Activated CD8-positive, alpha-beta memory T cell treated with anti-CD3 and anti-CD28 coated beads, Interleukin-2, amount 10 ng/mL, durations not matched to agents 7 days and 5 days (primary cell): ENCODE results near the gene CDT1. TPM values are rescaled to one million over a fixed set of nuclear protein-coding genes. Genes with fewer than 3 reads are reported as not detected.

Source experiments
- ATAC-seq: fragments of 150-1000 bp; cut with Tn5 transposase; one replicate; pipeline ENCODE4 v1.10.0; 2021; ENCODE audit warnings: moderate library complexity
- CTCF ChIA-PET: fragments of 350-600 bp; sonication (Branson Sonifier 250); formaldehyde crosslinking; loops from one replicate; lab custom pipeline; 2021; ENCODE audit warnings: antibody characterized with exemption; lab: Charles Lee
- DNase-seq: peaks from one replicate; pipeline ENCODE4 v3.0.0-alpha.2; 2020
- H3K27ac Mint-ChIP-seq: one replicate; pipeline ENCODE4 v1.8.0; 2021; ENCODE audit warnings: mild to moderate bottlenecking, mixed read lengths
- H3K27me3 Mint-ChIP-seq: one replicate; pipeline ENCODE4 v1.8.0; 2021; ENCODE audit warnings: mixed read lengths
- H3K36me3 Mint-ChIP-seq: one replicate; pipeline ENCODE4 v1.8.0; 2021; ENCODE audit warnings: mild to moderate bottlenecking, mixed read lengths
- H3K4me1 Mint-ChIP-seq: one replicate; pipeline ENCODE4 v1.8.0; 2021; ENCODE audit warnings: mixed read lengths
- H3K4me3 Mint-ChIP-seq: one replicate; pipeline ENCODE4 v1.8.0; 2021; ENCODE audit warnings: mild to moderate bottlenecking, moderate library complexity, mixed read lengths
- H3K9me3 Mint-ChIP-seq: one replicate; pipeline ENCODE4 v1.8.0; 2022; ENCODE audit warnings: low read depth, mixed read lengths
- total RNA-seq, 2 experiments: library from RNA; stranded (reverse); gene quantifications; one replicate each; pipeline ENCODE4 v1.2.3, GENCODE V29; 2021

Gene CDT1
- total RNA-seq, 2 experiments from 2014 or later, result 124 to 191 TPM

DNA sequence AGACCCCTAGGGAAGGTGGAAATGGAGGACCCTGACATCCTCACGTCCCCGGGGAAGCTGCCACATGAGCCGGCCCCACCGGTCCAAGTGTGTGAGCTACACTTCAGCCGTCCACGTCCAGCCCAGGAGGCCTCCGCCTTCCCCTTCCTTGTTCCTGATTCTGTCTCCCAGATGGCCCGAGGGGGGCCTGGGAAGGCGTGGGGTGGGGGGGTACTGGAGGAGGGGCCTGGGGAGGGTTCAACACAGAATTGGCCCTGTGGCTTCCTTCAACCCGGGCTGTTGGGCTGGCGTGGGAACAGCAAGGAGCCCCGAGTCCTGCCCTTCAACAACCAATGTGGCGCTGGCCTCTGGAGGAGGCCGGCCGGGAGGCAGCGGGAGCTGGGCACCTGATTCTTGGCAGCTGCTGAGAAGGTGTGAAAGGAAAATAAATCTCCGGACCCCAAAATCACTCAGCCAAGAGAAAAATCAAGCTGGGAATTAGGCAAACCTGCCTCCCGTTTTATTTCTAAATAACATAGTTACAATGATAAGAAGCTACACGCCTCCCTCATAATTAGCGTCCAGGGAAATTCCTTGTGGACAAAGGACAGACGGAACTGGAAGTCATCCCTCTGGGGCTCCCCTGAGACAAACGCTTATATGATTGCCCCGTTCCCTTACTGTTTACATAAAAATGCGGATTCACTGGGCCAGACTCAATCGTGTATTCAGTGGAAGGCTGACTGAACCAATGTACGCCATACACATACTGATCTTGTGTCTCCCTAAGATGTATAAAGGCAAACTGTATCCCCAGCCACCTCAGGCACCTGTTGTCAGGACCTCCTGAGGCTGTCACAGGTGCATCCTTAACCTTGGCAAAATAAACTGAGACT is 9.9 kb downstream of the CDT1 start:
- CTCF ChIA-PET, result interaction anchor here (0.8 to 6.6 kb wide), 12 partner anchors 14 to 404 kb away, joined by 3 to 66 read pairs (median 6); partner anchors contain the start of genes CDH15, GALNS, TRAPPC2L and ZNF778
- H3K27ac Mint-ChIP-seq, result peak overlapping the region; percentile 40
- ATAC-seq (no peak), DNase-seq (no peak)
- no peaks in the 10 kb centered on the region for H3K27me3 Mint-ChIP-seq
- H3K4me1 Mint-ChIP-seq, result peaks cover 22% of the 10 kb centered on the region
- peak overlapping the region; percentile 76 for H3K4me3 Mint-ChIP-seq
- peaks cover 4% of the 10 kb centered on the region for H3K36me3 Mint-ChIP-seq
- H3K9me3 Mint-ChIP-seq, result no peaks in the 10 kb centered on the region

DNA sequence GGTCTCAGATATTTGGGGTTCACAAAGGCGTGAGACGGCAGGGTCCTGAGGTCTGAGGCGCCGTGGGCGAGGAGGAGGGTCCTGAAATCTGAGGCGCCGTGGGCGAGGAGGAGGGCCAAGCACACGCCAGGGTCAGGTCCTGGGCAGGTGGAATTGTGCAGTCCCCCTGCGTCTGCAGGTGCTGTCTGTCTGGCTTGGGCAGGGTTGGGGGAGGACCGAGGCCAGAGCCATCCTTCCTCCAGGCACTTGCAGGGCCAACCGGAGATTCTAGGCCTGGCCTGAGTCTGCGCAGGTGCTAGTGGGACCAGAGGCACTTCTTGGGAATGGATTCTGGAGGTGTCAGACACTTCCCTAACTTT is 10.5 kb downstream of the CDT1 start:
- no peak overlapping the region for H3K4me3 Mint-ChIP-seq
- H3K4me1 Mint-ChIP-seq, result peaks cover 19% of the 10 kb centered on the region
- H3K9me3 Mint-ChIP-seq, result no peaks in the 10 kb centered on the region
- no peaks in the 10 kb centered on the region for H3K27me3 Mint-ChIP-seq
- no peak for ATAC-seq
- DNase-seq, result no peak
- CTCF ChIA-PET, result interaction anchor here (1.7 to 6.6 kb wide), 3 partner anchors 31 to 77 kb away, joined by 5 to 66 read pairs (median 20); partner anchors contain the start of genes GALNS and TRAPPC2L
- peaks cover 2% of the 10 kb centered on the region for H3K36me3 Mint-ChIP-seq
- peak overlapping the region; percentile 40 for H3K27ac Mint-ChIP-seq

DNA sequence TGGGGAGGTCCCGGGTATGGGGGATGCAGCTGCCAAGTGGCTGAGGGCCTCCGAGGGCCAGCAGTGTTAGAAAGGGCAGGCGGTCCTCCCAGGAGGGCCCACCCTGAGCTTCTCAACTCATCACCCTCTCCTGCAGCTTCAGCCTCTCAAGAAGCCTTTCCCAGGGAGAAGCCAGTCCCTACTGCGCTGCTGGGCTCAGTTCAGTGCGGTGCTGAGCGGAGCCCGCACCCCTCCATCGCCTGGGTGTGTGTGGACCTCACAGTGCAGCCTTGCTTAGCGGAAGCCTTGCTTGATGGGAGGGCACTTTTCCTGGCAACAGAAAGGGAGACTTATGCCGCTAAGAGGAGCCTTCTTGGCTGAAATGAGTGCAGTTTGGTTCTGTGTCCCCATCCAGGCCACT is 11.6 kb downstream of the CDT1 start:
- H3K27me3 Mint-ChIP-seq, result no peaks in the 10 kb centered on the region
- peaks cover 10% of the 10 kb centered on the region for H3K4me1 Mint-ChIP-seq
- CTCF ChIA-PET, result interaction anchor here (0.6 to 6.6 kb wide), 7 partner anchors 34 to 1093 kb away, joined by 3 to 66 read pairs (median 3); partner anchors contain the start of genes GALNS, TRAPPC2L and ZNF778
- ATAC-seq, result no peak
- H3K4me3 Mint-ChIP-seq, result no peak overlapping the region
- H3K27ac Mint-ChIP-seq, result no peak overlapping the region
- H3K36me3 Mint-ChIP-seq, result no peaks in the 10 kb centered on the region
- H3K9me3 Mint-ChIP-seq, result no peaks in the 10 kb centered on the region
- DNase-seq, result no peak

DNA sequence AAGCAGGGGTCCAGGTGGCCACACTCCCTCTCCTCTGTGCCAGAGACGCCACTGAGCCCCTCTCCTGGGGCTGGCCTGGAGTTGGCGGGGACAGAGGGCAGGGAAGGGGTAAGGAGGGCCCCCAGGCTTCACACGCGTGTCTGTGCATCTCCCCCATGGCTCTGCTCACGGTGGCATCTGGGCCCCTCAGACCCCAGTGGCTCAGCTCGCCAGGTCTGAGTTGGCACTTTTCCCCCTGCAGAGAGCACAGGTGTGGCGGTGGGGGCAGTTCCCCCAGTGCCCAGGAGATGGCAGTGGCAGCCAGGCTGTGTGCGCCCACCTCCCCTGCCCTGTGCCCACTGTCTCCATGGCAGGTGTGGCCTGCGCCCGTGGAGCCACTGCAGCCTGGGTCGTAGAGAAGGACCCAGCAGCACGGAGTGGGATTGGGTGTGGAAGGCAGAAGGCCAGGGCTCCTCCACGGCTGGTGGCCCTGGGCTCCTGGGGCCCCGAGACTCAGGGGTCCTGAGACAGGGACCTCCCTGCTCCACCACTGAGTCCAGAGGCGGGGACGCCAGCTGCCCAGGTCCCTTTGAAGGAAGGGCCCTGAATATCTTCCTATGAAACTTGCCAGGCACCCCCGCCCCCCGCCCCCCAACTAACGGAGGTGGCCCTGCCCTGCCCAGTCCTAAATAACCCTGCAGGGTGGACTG is 12.5 kb downstream of the CDT1 start:
- DNase-seq, result peak; percentile 62
- Mint-ChIP-seq H3K27me3 (no peaks in the 10 kb centered on the region), H3K36me3 (no peaks in the 10 kb centered on the region), H3K4me1 (peaks cover 7% of the 10 kb centered on the region), H3K9me3 (no peaks in the 10 kb centered on the region), H3K27ac (no peak overlapping the region), H3K4me3 (no peak overlapping the region)
- no peak for ATAC-seq
- CTCF ChIA-PET, result interaction anchor here (0.6 to 6.6 kb wide), 5 partner anchors 42 to 1092 kb away, joined by 3 to 66 read pairs (median 3); partner anchors contain the start of genes GALNS, TRAPPC2L and ZNF778

DNA sequence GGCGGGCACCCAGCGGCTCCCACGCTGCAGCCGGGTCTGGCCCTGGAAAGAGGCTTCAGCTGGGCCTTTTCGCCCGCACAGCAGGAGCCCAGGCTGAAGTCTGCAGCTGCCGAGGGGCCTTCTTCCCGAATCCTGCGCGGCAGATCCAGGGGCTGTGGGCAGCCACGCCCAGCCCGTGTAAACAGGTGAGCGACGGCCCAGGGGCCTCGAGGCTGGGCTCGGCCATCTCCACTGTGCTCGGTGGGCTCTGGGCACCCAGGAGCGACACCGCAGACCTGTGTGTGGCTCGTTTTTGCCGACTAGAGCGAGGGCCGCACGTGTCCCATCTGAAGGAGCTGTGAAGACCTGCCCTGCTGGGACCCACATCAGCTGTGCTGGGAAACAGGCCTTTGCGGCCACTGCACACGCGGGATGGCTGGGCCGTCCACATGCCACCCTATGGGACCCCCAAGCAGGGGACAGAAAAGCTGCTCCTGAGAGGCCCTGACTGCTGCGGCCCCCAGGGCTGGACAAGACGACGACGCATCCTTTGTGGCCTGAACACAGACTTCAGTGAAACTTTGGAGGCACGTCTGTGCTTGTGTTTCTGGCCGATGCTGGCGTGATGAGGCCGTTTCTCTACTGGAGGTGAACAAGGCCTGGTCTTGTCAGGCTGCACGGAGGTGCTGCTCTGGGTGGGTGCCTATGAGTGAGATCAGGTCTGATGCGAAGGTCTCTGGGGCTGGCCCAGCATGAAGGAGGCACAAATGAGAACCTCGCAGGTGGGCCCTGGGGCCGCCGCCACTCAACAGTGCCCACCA is 13.3 kb downstream of the CDT1 start:
- no peaks in the 10 kb centered on the region for H3K9me3 Mint-ChIP-seq
- no peaks in the 10 kb centered on the region for H3K27me3 Mint-ChIP-seq
- peaks cover 7% of the 10 kb centered on the region for H3K4me1 Mint-ChIP-seq
- no peak overlapping the region for H3K27ac Mint-ChIP-seq
- CTCF ChIA-PET, result interaction anchor here (0.6 to 1.8 kb wide), 3 partner anchors 41 to 171 kb away, joined by 3 to 7 read pairs (median 3); no protein-coding TSS in a partner anchor
- ATAC-seq (no peak), DNase-seq (no peak)
- no peak overlapping the region for H3K4me3 Mint-ChIP-seq
- H3K36me3 Mint-ChIP-seq, result no peaks in the 10 kb centered on the region

DNA sequence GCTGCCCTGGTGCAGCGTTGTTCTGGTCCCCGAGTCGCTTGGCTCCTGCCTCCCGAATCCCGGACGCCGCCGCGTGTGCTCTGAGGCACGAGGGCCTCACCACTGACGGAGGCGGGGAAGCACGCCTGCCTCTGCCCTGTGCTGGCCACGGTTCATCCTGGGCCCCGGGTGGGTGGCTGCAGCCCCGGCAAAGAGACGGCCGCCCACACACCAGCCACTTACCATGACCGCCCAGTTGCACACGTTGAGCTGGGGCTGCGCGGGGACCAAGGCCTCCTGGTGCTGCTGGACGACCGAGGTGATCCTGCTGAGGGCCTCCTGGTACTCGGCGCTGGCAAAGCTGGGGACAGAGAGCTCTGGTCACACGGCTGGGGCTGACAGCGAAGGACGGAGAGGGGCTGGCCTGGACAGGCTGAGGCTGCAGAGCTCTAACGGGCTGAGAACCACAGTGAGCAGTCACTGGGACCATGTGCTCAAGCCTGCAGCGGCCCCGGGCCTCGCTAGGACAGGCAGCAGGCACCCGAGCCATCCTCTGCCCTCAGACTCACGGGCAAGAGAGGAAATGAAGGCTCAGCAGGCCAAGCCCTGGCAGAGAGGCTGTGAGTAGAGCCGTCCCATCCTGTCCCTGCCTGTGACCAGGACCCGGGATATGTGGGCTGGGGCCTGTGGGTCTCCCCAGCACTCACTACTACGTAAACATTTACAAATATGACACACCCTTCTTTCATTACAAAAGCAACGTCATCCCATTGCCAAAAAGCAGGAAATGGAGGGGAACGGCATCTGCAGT is 14.4 kb downstream of the CDT1 start:
- CTCF ChIA-PET, result interaction anchor here (0.8 to 1.8 kb wide), 3 partner anchors 39 to 81 kb away, joined by 3 to 7 read pairs (median 4); partner anchors contain the start of genes GALNS and TRAPPC2L
- ATAC-seq (no peak), DNase-seq (no peak)
- peaks cover 4% of the 10 kb centered on the region for H3K4me1 Mint-ChIP-seq
- H3K9me3 Mint-ChIP-seq, result no peaks in the 10 kb centered on the region
- H3K4me3 Mint-ChIP-seq, result no peak overlapping the region
- no peaks in the 10 kb centered on the region for H3K27me3 Mint-ChIP-seq
- no peaks in the 10 kb centered on the region for H3K36me3 Mint-ChIP-seq
- no peak overlapping the region for H3K27ac Mint-ChIP-seq

DNA sequence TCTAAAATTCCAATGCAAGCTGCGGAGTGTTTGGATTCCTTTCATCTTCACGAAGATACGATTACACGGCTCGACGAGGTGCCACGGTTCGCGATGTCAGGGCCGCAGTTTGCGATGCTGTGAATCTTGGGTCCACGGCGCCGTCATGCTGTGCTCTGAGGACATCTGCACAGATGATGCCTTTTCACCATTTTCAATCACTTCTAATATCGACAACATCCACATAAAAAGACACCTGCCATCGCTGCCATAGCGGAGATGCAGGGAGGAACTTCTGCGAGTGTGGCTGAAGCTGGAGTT is 14.9 kb downstream of the CDT1 start:
- ATAC-seq (no peak), DNase-seq (no peak)
- H3K27me3 Mint-ChIP-seq, result no peaks in the 10 kb centered on the region
- H3K4me1 Mint-ChIP-seq, result peaks cover 4% of the 10 kb centered on the region
- no peak overlapping the region for H3K4me3 Mint-ChIP-seq
- H3K36me3 Mint-ChIP-seq, result no peaks in the 10 kb centered on the region
- no peak overlapping the region for H3K27ac Mint-ChIP-seq
- no peaks in the 10 kb centered on the region for H3K9me3 Mint-ChIP-seq
- CTCF ChIA-PET, result interaction anchor here (0.8 to 1.6 kb wide), 3 partner anchors 9 to 81 kb away, joined by 3 to 4 read pairs (median 3); partner anchors contain the start of genes GALNS and TRAPPC2L

DNA sequence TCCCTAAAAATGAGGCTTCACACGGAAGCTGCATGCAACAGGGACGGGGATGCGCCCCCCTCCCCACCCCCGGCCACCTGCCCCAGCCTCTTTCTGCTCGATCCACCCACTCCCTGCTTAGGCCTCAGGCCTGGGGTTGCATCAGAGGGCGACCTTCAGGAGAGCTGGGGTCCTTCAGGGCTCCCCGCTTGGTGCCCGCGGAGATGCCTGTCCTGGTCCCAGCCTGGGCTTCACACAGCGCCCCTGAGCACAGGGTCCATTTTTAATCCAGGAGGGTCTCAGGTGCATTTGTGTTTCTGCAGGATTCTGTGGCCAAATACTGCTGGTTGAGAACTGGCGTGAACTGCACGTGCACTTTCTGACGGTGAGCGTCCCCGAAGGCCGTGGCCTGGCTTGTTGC is 15.5 kb downstream of the CDT1 start:
- Mint-ChIP-seq H3K9me3 (no peaks in the 10 kb centered on the region), H3K27me3 (no peaks in the 10 kb centered on the region), H3K4me3 (no peak overlapping the region), H3K27ac (no peak overlapping the region), H3K36me3 (no peaks in the 10 kb centered on the region), H3K4me1 (no peaks in the 10 kb centered on the region)
- CTCF ChIA-PET, result interaction anchor here (0.7 to 1.6 kb wide), 4 partner anchors 9 to 82 kb away, joined by 3 to 4 read pairs (median 3); partner anchors contain the start of genes GALNS and TRAPPC2L
- ATAC-seq, result no peak
- no peak for DNase-seq

DNA sequence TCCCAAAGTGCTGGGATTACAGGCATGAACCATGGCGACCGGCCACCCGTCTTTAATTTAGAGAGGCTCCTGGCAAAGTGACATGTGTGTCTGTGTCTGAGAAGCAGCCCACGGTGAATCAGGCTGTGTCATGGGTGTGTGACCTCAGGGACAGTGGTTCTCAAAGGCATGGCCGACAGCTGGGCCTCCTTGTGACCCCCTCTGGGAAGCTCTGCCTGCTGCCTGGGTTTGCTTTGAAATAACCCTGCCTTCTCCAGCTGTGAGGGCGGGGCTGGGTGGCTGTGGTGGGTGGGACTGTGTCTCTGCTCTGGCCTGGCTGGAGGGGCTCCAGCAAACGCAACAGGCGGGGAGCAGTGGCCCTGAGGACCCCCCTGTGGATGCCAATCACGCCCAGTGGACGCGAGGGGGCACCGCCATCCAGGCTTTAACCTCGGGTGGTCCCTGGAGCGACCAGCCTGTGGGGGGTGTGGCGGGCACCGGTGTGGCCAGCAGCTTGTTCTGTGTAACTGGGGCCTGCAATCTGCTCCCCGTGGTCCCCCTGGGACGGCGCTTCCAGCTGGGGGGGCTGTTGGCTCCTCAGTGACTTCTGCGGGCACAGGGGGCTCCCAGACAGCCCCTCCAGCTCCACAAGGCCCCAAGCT is 16.9 kb downstream of the CDT1 start:
- Mint-ChIP-seq H3K4me1 (no peaks in the 10 kb centered on the region), H3K27ac (no peak overlapping the region), H3K9me3 (no peaks in the 10 kb centered on the region), H3K36me3 (no peaks in the 10 kb centered on the region), H3K4me3 (no peak overlapping the region), H3K27me3 (no peaks in the 10 kb centered on the region)
- CTCF ChIA-PET, result interaction anchor here (1.1 to 1.8 kb wide), 2 partner anchors 37 to 346 kb away, joined by 5 read pairs; partner anchors contain the start of genes GALNS and TRAPPC2L
- ATAC-seq (no peak), DNase-seq (no peak)

DNA sequence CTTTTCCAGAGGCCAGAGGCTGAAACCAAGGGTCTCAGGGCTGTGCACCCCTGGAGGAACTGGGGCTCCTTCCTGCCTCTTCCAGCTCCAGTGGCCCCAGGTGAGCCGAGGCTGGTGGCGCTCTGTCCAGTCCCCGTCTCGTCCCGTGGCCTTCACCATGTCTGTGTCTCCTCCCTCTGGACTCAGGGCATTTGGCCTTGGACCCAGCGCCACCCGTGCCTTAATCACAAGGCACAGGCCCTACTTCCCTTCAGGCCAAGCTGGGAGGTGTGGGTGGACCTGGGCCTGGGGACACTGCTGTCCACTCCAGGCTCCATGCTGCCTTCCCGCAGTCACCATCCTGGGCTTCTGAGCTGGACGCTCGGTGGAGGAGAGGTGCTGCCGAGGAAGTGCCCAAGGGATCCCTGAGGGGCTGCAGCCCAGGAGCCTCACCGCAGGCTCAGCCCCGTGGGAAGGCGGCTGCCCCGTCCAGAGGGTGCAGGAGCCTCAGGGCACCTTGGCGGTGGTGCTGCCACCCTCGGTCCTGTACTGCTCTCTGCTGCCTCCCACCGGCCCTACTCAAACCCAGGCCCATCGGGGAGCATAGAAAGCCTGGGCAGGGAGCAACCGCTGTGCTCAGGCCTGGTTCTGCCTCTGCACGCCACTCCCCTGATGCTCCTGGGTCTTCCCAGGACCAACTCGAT is 17.7 kb downstream of the CDT1 start:
- no peak overlapping the region for H3K4me3 Mint-ChIP-seq
- no peaks in the 10 kb centered on the region for H3K4me1 Mint-ChIP-seq
- no peak for DNase-seq
- H3K9me3 Mint-ChIP-seq, result no peaks in the 10 kb centered on the region
- H3K27me3 Mint-ChIP-seq, result no peaks in the 10 kb centered on the region
- no peaks in the 10 kb centered on the region for H3K36me3 Mint-ChIP-seq
- no peak overlapping the region for H3K27ac Mint-ChIP-seq
- CTCF ChIA-PET, result interaction anchor here (1.8 kb wide), 1 partner anchor 36 kb away, joined by 5 read pairs; the partner anchor contains the start of genes GALNS and TRAPPC2L
- ATAC-seq, result no peak

DNA sequence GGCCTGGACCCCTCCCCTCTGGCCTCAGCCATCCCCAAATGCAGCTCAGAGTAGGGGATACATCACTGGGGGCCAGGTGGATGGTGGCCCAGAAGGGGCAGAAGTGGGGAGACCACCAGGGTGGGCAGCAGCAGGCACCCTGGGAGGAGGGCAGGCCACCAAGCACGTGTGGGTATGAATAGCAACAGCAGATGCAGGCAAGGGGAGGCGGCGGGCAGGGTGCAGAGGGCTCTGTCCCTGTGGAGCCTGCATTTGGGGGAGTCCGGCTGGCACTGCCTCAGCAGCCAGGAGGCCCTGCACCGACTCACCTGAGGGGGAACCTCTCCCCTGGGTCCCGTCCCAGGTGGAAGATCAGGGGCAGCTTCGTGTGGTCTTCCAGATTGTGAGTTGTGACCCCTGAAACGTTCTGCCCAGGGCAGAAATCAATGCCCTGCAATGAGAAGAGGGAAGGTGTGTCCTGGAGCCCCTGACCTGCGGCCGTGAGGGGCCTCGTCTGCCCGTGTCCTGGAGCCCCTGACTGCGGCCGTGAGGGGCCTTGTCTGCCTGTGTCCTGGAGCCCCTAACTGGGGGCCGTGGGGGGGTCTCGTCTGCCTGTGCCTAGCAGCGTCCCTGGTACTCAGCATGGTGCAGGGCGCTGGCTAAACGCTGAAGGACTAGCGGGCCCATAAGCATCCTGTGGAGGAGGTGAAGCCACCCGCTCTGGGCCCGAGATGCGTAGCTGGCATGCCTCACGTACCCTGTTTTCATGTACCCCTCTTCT is 18.9 kb downstream of the CDT1 start:
- CTCF ChIA-PET, result no interaction called here
- Mint-ChIP-seq H3K27me3 (no peaks in the 10 kb centered on the region), H3K27ac (no peak overlapping the region), H3K9me3 (no peaks in the 10 kb centered on the region), H3K4me1 (no peaks in the 10 kb centered on the region), H3K36me3 (no peaks in the 10 kb centered on the region), H3K4me3 (no peak overlapping the region)
- DNase-seq (no peak), ATAC-seq (no peak)
